GM21576 (cell line): ENCODE results near the gene DEK.
"Not testable (repeated sequence)": the region's sequence is repeated elsewhere in the genome, so short reads cannot be mapped to it uniquely, and the experiment has no call there.

Experiments used
- ATAC-seq: cut with Tn5 transposase; IDR thresholded peaks from one replicate; pipeline ENCODE4 v1.9.1; 2021; ENCODE audit warnings: mild to moderate bottlenecking, moderate library complexity; ENCODE audit not compliant: unreplicated experiment

The DEK gene

DNA sequence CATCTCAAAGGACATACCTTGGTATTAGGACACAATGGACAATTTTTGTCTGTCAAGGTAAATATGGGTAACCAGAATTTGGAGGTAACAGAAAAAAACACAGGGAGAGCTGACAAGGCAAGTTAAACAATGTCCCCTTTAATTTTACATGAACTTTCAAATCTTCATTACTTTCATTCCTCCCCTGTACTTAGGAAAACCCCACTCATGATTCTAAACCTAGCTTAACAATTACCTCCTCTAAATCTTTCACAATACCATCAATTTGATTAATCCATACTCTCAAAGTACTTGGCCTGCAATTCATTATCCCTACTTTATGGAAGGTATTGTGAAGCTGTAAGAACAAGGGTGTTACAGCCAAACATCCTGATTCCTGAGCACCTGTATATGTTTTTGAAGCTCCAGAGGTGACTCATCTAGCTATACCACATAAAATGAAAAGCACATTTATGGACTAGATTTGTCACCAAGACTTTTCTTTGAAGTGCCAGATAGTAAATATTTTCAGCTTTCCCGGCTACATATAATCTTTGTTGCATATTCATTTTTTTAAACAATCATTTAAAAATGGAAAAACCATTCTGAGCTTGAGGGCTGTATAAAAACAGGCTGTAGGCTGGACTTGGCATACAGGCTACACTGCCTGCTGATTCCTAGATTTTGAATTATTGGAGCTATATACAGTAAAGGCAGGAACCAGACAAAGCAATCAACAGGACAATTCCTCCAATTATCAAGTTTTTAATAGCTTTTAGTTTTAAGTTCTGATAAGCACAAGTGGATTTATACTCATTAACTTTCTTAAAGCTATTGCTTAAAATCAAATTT is 22.9 kb downstream of the DEK start:
- ATAC-seq = no peak

- ATAC-seq = no peak
These were observed 24.1 kb downstream of the DEK start for GRCh38 chr6:18240230-18240629.

DNA sequence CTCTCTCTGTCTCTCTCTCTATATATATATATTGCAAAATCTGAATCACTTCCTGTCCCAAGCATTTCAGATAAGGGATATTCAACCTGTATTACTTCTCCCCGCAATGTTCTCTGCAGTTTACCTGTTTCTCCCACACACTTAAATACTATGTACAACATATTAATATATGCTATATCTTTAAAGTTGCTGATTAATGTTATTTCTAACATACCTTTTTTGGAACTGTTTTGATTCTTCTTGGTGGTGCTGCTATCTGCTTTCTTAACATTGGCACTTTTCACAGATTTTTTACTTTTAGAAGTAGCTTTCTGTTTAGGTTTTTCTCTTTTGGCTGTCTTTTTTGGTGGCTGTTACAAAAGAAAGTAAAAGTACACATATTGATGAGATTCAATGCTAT is 27.2 kb downstream of the DEK start:
- ATAC-seq = no peak

- ATAC-seq = no peak
These were observed 28.8 kb downstream of the DEK start for GRCh38 chr6:18235524-18235923.

GRCh38 chr6:18234564-18234963 is 29.8 kb downstream of the DEK start:
- ATAC-seq = no peak

DNA sequence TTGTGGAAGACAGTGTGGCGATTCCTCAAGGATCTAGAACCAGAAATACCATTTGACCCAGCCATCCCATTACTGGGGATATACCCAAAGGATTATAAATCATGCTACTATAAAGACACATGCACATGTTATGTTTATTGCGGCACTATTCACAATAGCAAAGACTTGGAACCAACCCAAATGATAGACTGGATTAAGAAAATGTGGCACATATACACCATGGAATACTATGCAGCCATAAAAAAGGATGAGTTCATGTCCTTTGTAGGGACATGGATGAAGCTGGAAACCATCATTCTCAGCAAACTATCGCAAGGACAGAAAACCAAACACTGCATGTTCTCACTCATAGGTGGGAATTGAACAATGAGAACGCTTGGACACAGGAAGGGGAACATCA is 30.6 kb downstream of the DEK start:
- ATAC-seq = not testable (repeated sequence)

DNA sequence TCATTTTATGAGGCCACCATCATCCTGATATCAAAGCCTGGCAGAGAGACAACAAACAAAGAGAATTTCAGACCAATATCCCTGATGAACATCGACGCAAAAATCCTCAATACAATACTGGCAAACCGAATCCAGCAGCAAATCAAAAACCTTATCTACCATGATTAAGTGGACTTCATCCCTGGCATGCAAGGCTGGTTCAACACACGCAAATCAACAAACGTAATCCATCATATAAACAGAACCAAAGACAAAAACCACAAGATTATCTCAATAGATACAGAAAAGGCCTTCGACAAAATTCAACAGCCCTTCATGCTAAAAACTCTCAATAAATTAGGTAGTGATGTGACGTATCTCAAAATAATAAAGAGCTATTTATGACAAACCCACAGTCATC is 32.5 kb downstream of the DEK start:
- ATAC-seq = not testable (repeated sequence)

GRCh38 chr6:18228590-18228989 is 35.7 kb downstream of the DEK start:
- not testable (repeated sequence) for ATAC-seq

DNA sequence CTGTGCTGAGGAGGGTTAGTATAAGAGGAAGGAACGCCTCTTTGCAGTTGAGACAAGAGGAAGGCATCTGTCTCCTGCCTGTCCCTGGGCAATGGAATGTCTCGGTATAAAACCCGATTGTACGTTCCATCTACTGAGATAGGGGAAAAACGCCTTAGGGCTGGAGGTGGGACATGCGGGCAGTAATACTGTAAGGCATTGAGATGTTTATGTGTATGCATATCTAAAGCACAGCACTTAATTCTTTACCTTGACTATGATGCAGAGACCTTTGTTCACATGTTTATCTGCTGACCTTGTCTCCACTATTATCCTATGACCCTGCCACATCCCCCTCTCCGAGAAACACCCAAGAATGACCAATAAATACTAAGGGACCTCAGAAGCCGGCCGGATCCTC is 37.2 kb downstream of the DEK start:
- ATAC-seq = not testable (repeated sequence)

DNA sequence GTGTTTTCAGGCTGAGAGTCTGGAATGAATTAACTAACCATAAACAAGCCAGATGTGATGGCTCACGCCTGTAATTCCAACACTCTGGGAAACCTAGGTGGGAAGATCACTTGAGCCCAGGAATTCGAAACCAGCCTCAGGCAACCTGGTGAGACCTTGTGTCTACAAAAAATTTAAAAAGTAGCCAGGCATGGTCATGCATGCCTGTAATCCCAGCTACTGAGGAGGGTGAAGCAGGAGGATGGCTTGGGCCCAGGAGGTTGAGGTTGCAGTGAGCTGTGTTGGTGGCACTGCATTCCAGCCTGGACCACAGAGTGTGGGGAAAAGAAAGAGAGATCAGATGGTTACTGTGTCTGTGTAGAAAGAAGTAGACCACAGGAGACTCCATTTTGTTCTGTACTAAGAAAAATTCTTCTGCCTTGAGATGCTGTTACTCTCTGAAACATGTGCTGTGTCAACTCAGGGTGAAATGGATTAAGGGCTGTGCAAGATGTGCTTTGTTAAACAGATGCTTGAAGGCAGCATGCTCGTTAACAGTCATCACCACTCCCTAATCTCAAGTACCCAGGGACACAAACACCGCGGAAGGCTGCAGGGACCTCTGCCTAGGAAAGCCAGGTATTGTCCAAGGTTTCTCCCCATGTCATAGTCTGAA is 37.8 kb downstream of the DEK start:
- ATAC-seq = not testable (repeated sequence)

DNA sequence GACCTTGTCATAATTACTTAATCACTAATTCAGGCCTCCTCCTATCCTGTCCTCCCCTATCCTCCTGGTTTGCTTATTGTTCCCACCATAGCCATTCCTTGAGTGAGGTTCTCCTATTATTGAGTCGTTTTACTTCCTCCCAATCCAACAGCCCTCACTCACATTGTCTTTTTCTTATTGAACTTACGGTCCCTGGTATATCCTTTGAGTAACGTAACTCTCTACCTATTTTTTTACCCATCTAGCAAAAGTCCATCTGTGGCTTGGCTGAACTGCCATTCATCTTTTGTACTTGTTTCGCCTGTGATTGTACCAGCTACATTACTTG is 43.1 kb downstream of the DEK start:
- ATAC-seq = no peak

DNA sequence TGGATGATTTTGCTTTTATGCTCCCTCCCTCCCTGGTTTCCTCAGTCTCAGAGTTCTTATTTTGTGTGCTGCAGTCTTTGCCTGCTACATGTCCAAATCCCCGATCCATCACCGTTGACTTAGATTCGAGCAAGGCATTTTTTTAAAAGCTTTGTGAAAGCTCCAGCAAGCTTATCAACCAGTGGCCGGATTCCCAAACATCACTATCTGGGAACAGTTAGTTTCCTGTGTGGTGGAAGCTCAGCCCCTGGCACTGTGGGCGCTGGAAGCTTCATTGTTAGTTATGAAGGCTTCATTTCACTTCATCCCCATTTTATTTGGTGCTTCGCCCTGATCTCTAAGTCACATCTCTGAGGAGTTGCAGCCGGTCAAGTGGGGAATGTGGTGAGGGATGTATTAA is 44.7 kb downstream of the DEK start:
- ATAC-seq = no peak

- no peak for ATAC-seq
These were observed 46.1 kb downstream of the DEK start for GRCh38 chr6:18218233-18218632.

DNA sequence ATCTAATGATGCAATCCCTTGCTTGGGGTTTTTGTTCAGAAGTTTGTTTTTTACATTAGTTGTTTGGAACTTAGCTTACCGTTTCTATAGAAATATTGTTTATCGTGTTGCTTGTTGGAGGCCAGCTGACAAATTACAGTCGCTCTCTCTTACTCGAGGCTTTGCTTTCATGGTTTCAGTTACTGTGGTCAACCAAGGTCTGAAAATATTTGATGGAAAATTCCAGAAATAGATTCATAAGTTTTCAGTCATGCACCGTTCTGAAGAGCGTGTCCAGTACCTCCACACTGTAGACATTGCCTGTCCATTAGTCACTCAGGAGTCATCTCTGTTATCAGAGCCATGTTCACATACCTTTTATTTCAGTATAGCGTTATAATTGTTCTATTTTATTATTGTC is 47.9 kb downstream of the DEK start:
- no peak for ATAC-seq

- ATAC-seq = no peak
These were observed 48.9 kb downstream of the DEK start for GRCh38 chr6:18215436-18215835.

- peak; percentile 21 for ATAC-seq
These were observed 50.3 kb downstream of the DEK start for GRCh38 chr6:18214003-18214402.

- no peak for ATAC-seq
These were observed 50.9 kb downstream of the DEK start for GRCh38 chr6:18213439-18213838.

GRCh38 chr6:18212231-18212630 is 52.1 kb downstream of the DEK start:
- ATAC-seq = no peak

GRCh38 chr6:18211338-18211737 is 53.0 kb downstream of the DEK start:
- ATAC-seq = peak; percentile 93

GRCh38 chr6:18210707-18211106 is 53.6 kb downstream of the DEK start:
- no peak for ATAC-seq

DNA sequence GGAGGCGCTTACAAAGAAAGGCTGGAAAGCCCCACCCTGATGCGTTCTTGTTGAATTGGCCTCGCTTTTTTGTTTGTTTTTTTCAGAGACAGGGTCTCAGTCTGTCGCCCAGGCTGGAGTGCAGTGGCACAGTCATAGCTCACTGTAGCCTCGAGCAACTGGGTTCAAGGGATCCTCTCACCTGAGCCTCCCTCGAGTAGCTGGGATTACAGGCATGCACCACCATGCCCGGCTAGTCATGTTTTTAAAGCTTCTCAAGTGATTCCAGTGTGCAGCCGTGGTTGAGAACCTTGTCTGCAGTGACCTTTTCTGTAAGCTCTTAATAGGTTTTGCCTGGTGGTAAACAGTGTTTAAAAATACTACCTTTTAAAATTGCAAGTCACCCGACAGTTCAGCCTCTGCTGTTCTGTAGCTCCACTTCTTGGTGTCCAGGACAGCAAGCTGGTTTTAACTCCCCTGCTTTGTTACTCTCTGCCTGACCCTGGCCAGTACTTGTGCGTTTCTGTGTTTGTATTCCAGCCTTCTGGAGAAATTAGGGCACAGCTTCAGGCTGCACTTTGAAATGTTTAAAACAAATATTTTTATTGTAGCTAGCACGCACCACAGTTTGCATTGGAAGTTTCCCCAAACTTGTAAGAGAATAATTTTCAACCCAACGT is 54.7 kb downstream of the DEK start:
- no peak for ATAC-seq

DNA sequence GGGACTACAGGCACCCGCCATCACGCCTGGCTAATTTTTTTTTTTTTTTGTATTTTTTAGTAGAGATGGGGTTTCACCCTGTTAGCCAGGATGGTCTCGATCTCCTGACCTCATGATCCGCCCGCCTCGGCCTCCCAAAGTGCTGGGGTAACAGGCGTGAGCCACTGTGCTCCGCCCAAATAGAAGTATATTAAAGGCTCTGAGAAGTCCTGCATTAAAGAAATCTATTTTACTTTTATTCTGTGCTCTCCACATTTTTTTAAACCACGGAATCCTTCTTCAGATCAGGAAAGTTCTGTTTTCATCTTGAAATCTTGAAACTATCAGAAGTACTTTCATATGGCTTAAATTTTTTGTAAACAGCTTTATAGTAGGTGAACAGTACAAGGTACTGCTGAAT is 55.6 kb downstream of the DEK start:
- not testable (repeated sequence) for ATAC-seq
